Stimulated activated CD8-positive, alpha-beta memory T cell treated with anti-CD3 and anti-CD28 coated beads, Interleukin-4, amount 100 ng/mL, for 1 hour (primary cell): Measurements from ENCODE around the gene VWA7.
A peak's percentile ranks its signal among the peaks of the same experiment; 100 is the strongest.

Experiments
- DNase-seq, 2 donors: peaks; one replicate each; pipeline ENCODE4 v3.0.0-alpha.2; 2020; ENCODE audit warnings: low read depth in 2 of 2, low spot score in 1 of 2

The VWA7 gene

DNA sequence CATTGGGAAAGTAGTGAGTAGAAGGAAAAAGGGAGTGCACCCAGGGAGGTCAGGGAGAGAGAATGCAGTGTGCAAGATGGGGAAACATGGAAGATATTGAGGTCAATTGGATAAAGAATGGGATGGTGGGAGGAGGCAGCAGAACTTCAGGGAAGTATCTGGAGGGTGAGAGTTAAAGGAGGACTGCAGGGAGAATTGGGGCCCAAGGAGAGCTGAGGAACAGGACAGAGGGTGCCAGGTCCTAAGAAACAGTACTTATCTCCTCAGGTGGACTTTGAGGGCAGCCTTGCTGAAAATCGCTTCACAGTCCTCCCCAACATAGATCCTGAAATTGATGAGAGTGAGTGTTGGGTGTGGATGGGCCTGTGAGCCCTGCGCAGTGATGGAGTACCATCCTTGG lies 18.8 kb downstream of the VWA7 start:
- no peak for DNase-seq

DNA sequence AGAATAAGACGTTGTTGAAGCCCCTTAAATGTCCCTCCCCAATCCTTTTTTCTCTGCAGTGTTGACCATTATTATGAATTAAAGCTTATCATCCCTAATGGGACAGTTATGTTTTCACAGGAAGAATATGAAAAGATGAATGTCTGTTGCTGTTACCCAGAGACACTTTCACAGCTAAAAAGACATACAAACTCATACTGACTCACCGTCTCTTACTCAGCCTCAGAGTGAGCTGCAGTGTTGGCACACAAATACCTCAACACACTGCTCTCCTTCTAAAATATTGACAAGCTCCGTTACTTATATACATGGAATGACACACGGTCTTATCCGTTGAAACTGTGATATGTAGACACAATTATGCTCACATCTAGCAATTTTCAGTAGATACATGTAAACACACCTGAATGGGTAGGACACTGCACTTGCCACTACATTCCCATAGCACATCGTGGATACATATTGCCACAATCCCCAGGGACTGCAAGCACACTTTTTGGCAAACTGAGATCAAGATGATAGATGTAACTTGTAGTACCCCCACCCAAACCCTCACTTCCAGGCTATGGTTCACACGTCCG lies 24.3 kb downstream of the VWA7 start:
- no peak for DNase-seq

DNA sequence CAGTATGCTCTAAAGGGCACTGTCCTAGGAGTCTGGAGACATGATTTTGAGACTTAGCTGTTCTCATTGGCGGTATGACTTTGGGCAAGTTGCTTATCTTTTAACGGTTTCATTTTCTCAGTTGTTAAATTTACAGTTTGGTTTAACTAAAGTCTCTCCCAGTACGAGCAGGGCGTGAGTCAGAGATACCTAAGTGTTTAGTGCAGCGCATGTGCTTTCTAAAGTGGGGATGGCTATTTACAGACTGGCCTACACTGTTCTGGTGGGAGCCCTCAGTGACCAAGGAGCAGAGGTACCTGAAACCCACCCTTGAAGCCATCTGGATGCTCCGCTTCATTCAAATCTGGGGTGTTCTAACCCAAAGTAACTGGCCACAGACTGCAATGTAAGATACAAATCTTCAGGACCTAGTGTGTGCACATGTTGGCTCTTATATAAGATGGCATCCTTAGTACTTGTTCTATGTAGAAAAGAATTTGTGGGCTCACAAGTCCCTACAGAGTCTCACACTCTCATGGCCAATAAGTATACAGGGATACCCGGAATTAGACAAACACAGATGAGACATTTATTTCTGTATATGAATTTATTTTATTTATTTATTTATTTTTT lies 26.6 kb downstream of the VWA7 start:
- DNase-seq: no peak

DNA sequence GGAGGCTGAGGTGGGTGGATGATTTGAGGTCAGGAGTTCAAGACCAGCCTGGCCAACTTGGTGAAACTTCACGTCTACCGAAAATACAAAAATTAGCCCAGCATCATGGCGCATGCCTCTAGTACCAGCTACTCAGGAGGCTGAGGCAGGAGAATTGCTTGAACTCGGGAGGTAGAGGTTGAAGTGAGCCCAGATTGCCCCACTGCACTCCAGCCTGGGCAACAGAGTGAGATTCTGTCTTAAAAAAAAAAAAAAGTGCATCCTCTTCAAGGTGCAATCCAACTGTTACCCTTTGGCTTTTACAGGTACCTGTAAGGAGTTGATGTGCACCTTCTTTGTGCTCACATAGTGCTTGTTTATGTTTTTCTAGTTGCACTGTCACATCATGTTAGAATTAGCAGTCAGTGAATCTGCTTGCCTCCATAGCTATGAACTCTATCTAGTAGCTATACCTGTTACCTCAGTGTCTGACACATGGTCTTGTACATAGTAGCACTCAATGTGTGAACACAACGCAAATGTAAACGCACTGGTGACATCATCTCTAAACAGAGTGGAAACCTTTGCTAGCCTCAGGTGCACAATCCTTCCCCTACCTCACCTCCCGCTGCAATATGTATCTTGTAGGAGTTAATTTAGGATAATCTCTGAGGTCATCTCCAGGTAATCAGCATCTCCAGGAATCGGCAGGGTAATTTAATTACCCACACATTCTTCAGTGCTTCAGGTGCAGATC lies 27.7 kb downstream of the VWA7 start:
- DNase-seq: no peak

DNA sequence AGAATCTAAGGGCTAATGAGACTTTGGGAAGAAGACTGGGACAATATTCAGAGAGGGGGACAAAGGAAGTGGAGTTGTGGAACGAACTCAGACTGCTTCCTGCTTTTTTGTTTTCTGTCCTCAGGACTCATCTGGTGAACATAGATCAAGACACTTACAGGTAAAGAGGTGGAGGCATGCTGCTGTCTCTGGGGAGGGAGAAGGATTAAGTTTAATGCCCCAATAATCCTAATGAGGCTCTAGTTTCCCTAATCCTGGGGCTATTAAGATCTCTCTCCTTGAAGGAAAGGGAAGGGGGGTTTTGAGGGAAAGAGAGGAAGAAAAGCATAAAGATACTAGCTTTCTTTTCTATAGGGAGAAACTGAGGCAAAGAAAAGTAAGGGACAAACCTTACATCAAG lies 32.7 kb downstream of the VWA7 start:
- no peak for DNase-seq

DNA sequence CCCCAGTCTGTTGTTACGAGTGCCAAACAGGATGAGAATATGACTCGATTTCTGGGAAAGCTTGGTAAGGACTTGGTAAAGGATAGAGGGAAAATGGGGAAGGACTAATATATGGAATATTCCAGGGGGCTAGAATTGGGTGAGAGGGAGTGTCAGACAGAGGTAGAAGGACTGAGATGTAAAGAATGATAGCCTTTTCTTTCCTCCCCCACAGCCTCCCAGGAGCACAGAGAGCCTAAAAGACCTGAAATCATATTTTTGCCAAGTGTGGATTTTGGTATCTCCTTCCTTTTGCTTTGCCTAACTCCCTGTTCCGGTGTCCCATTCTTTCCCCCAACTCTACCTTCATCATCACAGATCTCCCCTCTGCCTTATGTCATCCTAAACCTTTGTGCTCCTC lies 34.2 kb downstream of the VWA7 start:
- DNase-seq: no peak

DNA sequence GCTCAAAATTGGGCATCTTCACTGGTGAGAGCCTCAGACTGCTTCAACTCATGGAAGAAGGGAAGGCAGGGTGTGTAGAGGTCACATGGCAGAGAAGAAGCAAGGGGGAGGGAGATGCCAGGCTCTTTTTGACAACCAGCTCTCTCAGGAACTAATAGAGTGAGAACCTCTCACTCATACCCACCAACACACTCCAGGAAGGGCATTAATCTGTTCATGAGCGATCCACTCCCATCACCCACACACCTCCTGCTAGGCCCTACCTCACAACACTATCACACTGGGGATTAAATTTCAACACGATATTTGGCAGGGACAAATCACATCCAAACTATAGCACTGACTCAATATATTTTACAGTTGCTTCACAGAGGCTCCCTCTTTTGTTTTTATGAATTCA lies 35.3 kb downstream of the VWA7 start:
- DNase-seq: no peak

DNA sequence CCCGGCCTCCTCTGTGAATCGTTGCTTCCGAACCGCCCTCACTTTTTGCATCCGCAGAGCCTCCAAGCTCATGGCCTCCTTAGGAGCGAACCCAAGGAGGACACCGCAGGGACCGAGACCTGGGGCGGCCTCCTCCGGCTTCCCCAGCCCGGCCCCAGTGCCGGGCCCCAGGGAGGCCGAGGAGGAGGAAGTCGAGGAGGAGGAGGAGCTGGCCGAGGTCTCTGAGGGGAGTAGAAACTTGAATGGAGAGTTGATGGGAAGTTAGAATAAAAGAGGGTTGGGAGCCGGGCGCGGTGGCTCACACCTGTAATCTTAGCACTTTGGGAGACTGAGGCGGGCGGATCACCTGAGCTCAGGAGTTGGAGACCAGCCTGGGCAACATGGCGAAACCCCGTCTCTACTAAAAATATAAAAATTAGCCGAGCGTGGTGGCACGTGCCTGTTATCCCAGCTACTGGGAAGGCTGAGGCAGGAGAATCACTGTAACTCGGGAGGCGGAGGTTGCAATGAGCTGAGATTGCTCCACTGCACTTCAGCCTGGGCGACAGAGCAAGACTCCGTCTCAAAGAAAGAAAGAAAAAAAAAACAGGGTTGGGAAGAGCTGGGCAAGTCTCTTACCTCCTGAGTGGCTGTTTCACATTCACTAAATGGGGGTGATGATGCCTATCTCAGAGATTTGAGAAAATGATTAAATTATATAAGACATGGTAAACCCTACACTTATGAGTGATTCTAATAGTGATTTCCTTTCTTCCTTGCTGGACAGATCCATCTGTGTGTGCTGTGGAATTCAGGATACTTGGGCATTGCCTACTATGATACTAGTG lies 36.5 kb downstream of the VWA7 start:
- DNase-seq: no peak

DNA sequence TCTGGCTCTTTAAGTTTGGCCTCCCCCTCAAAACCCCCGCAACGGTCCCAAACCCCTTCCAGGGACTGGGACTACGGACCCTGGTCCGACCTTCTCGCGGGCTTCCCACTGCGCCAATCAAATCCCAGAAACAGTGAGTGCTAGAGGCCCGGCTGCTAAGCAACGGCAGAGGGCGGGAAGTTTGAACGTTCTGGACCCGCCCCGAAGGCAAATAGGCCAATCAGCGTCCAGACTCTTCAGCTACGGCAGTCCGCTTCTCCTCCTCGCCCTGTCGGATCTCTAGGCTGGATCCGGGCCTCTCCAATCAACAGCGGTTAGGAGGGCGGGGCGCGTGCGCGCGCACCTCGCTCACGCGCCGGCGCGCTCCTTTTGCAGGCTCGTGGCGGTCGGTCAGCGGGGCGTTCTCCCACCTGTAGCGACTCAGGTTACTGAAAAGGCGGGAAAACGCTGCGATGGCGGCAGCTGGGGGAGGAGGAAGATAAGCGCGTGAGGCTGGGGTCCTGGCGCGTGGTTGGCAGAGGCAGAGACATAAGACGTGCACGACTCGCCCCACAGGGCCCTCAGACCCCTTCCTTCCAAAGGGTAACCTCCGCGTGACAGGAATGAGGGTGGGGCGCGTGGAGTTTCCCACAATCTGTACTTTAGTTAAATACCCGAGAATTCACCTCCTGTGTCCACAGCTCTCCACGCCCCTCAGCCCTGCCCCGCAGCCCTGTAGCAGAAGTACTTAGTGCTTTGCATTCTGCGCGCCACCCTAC lies 37.3 kb downstream of the VWA7 start, which contains the start of gene MSH5:
Gene MSH5 (plus strand): TSS at position 367 of the 758 bp plus-strand sequence. CDS start 462 bp downstream, outside the sequence.
- peak; percentile 91 for DNase-seq

DNA sequence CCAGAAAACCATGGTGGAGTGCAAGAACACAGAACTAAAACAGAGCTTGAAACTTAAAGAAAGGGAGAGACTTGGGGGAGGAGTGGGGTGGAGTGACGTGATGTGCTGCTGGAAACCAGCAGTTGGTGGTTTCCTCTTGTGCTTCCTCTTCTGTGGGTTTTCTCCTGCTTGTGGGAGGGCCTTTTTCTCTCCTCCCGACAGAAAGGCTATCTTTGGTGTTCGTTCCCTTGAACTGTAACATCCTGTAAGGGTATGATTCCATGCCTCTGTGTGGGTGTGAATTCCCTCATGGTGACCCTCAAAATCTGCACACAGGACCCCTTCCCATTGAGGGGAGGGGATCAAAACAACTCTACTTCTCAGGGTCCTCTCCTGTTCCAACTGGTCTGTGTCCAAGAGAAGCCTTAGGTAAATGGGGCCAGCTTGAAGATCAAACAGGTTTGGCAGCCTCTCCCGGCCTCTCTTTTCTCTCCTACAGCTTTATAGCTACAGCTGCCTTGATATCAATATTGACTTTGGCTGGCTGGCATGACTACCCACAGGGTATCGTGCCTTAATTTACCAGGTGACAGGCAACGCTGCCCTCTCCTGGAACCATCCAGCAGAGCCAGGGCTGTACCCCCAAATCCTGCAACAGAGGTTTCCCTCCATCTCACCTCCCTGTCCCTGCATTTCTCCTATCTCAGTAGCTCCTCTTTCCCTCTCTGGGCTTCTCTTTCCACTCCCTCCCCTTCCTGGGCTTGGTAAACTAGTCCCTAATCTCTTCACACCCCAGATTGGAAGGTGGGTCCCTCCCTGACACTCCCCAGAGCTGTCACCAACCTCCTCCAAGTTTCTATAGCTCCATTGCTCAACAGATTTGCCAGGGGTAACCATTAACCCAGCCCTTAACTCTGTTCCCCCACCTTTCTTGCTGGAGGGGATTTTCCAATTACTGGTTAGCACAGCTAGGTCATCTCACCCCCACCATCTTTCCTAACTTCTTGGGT lies 38.8 kb downstream of the VWA7 start:
- peak in 1 of 2 donors; percentile 29 for DNase-seq

DNA sequence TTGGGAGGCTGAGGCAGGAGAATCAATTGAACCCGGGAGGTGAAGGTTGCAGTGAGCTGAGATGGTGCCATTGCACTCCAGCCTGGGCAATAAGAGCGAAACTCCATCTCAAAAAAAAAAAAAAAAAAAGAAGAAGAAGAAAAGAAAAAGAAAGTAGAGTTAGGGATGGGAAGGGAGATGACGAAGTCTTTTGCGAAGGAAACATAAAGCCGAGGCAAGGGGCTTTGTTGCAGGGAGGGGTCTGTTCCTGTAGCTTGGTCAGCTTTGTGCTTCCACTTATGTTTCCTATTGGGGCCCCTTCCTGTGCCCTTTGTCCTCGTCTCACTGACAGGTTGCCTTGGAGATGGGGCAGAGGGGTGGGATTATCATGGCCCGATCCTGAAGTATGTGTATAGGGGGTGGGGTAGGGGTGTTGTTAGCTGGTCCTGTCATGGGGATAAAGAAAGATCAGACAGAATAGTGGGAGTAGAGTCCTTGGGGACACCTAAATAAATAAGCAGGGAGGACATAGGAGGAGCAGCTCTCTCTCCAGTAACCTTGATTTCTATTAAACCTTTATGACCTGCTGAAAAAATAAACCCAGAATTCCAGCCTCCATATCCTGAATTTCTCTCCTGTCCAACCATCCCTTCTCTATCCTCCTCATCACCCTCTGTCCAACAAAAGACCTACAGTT lies 39.7 kb downstream of the VWA7 start:
- DNase-seq: no peak

DNA sequence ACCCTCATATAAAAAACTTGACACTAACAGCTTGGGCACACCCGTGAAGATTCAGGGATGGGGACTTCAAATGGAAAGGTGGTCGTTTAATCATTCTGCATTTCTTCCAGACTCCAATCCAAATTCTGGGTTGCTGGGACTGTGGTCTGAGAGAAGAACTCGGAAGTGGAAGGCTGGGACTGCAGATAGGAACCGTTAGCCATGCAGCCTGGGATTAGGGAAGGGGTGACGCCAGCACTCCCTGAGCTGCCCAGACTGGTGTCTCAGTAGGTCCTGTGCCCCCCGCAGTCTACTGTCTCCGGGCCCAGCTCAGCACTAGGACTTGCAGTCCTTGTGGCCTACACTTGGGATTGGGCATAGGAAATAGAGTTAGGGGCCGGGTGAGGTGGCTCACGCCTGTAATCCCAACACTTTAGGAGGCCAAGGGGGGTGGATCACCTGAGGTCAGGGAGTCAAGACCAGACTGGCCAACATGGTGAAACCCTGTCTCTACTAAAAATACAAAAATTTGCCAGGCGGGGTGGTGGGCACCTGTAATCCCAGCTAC lies 40.3 kb downstream of the VWA7 start:
- no peak for DNase-seq

DNA sequence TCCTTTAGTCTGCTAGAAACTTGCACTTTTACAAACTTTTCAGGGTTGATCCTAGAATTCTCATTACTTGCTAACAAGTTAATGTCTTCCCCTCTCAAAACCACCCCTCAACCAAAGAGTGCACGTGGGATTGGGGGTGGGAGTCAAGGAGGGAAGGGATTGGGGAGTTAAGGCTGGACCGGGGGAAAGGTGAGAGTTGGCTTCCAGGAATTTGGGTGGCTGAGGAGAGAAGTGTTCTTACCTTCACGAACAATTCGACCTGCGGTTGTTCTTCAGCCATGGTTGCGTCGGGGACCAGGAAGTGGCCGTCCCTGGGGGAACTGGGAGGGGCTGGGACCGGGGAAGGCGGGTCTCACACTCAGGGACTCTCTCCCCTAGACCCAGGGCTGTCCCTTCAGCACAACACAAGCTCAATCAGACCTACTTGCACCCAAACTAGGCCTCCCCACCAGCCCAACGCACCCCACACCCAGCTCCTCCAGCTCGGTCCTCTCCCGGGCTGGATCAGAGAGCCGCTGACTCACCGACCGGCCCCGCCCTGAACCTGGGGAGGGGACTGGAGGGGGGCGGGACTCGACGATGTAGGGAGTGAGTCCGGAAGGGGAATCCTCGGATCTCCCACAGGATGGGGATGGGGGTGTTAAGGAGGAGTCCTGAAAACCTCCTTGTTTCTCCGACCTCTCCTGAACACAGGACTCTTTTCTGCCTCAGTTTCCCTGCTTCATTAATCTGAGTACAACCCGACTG lies 40.9 kb downstream of the VWA7 start, which contains the start of gene CLIC1:
Gene CLIC1 (minus strand): TSS at position 510 of the 747 bp plus-strand sequence. CDS start 230 bp downstream, at position 280.
- peak in 1 of 2 donors; percentile 67 for DNase-seq

DNA sequence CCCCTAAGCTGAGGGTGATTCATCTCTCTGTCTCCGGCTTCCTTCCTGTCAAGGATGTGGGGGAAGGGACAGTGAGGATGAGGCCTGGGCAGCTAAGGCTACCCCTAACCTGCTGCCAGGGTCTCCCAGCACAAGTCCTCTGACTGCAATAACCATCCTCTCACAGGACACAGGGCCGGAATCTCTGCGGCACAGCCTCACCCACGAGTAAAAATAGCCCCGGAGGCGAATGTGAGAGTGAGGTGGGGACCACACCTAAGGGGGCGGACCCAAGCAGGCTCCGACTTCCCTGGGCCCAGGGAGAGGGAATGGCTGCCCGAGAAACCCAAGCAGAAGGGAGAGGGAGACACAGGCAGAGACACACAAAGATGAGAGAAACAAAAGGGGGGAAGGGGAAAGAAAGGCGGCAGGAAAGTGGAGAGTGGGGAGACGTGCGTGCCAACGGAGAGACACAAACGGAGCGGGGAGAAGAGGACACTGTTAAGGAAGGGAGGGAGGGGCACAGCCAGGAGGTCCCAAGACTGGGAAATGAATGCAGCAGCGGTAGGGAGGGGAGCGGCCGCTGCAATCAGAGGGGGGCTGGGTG lies 42.2 kb downstream of the VWA7 start:
- peak in 1 of 2 donors; percentile 35 for DNase-seq

DNA sequence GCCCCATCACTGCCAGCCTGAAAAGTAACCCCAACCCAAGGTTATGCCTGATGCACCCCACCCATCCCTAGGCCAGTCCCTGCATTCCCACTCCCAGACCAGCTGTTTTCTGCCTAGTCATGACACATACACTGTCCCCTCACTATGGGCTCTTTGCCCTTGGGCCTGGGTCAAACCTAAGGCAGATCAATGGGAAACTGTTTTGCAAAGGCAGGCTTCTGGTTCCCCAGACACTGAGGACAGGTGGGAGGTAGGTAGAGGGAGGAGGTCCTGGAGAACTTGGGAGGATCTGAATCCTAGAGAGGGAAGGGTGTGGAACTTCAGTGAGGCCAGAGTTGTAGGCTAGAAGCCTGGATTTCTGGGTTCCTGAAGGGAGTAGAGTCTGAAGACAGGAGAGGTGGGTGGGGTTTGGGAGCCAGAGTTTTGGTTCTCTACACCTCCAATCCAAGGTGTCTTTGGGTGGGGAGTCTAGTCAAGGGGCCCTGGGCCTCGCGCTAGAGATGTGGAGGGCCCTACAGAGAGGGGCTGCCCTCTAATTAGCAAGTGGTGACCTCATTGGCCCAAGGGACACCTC lies 42.8 kb downstream of the VWA7 start:
- DNase-seq: no peak

DNA sequence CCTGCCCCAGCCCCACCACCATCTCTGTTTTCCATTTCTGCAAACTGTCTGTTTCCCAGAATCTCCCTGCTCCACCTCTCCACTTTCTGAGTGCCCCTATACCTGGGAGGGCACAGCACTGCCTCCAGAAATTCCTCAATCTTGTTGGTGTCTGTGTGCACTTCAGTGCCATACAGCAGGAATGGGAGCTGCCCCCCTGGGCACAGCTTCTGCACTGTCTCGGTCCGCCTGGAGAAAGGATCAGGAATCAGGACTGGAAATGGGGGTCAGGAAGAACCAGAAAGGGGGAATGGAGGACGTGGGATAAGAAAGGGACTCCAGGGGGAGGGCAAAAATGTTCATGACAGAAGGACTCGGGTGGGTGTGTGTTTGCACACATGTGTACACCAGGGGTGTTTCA lies 43.4 kb downstream of the VWA7 start:
- DNase-seq: no peak

DNA sequence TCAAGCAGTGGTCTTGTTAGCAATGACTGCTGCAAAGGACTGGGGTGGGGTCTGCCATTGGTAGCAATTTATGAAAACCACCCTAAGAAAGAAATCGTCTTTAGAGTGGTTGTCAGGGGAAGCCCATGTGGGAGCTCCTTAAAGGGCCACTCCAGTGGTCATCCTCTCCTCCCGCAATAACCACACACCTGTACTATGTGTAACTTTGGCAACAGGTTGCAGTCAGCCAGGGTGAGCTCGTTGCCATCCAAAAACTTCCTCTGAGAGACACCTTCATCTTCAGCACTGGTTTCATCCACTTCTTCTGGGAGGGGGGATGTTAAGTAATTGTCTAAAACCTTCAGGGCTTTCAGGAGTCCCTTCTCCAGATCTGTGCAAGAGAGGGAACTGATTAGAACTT lies 45.1 kb downstream of the VWA7 start:
- no peak for DNase-seq
